Endothelial cell (in vitro differentiated cells): Measurements from ENCODE around the gene FBXO15. TPM values are rescaled to one million over a fixed set of nuclear protein-coding genes. Genes with fewer than 3 reads are reported as not detected.

ENCODE experiments used
- DNase-seq: peaks from one replicate; pipeline ENCODE4 v3.0.0; 2021; ENCODE audit warnings: low spot score
- H3K27ac Mint-ChIP-seq: one replicate; pipeline ENCODE4 v1.8.0; 2021; ENCODE audit warnings: mixed read lengths, inconsistent platforms; ENCODE audit not compliant: unreplicated experiment
- H3K27me3 Mint-ChIP-seq: one replicate; pipeline ENCODE4 v1.8.0; 2021; ENCODE audit warnings: mild to moderate bottlenecking, moderate library complexity, mixed read lengths, inconsistent platforms; ENCODE audit not compliant: unreplicated experiment
- H3K36me3 Mint-ChIP-seq: one replicate; pipeline ENCODE4 v1.8.0; 2021; ENCODE audit warnings: mild to moderate bottlenecking, low read depth, mixed read lengths, inconsistent platforms; ENCODE audit not compliant: unreplicated experiment
- H3K4me1 Mint-ChIP-seq: one replicate; pipeline ENCODE4 v1.8.0; 2021; ENCODE audit warnings: mild to moderate bottlenecking, mixed read lengths, inconsistent platforms; ENCODE audit not compliant: unreplicated experiment
- H3K4me3 Mint-ChIP-seq: one replicate; pipeline ENCODE4 v1.8.0; 2021; ENCODE audit warnings: mild to moderate bottlenecking, mixed read lengths, inconsistent platforms; ENCODE audit not compliant: unreplicated experiment
- H3K9me3 Mint-ChIP-seq: one replicate; pipeline ENCODE4 v1.8.0; 2021; ENCODE audit warnings: mixed read lengths, inconsistent platforms; ENCODE audit not compliant: unreplicated experiment
- total RNA-seq: library from RNA; stranded (reverse); fragmentation: NEBNext Ultra II Directional; extraction: Animal tissue kit (Norgen Biotek cat#: 25700); gene quantifications from one replicate; pipeline ENCODE4 v1.2.1, GENCODE V29; 2021; ENCODE audit not compliant: unreplicated experiment
- TF ChIP-seq, protein P1 (sequence below): fragments of 200-600 bp; sonication (generic); IDR thresholded peaks from one replicate; pipeline ENCODE4 v1.5.0; 2021; ENCODE audit warnings: antibody characterized with exemption; ENCODE audit not compliant: unreplicated experiment

FBXO15 gene
- total RNA-seq, 1 donor from 2014 or later, result 5.4 TPM

- Mint-ChIP-seq H3K27me3 (no peaks in the 10 kb centered on the region), H3K27ac (no peak overlapping the region), H3K4me3 (no peak overlapping the region), H3K36me3 (no peaks in the 10 kb centered on the region), H3K9me3 (no peaks in the 10 kb centered on the region), H3K4me1 (peaks cover 4% of the 10 kb centered on the region)
- DNase-seq, result no peak
- TF ChIP-seq, protein P1, sequence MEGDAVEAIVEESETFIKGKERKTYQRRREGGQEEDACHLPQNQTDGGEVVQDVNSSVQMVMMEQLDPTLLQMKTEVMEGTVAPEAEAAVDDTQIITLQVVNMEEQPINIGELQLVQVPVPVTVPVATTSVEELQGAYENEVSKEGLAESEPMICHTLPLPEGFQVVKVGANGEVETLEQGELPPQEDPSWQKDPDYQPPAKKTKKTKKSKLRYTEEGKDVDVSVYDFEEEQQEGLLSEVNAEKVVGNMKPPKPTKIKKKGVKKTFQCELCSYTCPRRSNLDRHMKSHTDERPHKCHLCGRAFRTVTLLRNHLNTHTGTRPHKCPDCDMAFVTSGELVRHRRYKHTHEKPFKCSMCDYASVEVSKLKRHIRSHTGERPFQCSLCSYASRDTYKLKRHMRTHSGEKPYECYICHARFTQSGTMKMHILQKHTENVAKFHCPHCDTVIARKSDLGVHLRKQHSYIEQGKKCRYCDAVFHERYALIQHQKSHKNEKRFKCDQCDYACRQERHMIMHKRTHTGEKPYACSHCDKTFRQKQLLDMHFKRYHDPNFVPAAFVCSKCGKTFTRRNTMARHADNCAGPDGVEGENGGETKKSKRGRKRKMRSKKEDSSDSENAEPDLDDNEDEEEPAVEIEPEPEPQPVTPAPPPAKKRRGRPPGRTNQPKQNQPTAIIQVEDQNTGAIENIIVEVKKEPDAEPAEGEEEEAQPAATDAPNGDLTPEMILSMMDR, result no peak
These were observed 54.7 kb downstream of the FBXO15 start for GRCh38 chr18:74092922-74093321.

- no peak for DNase-seq
- Mint-ChIP-seq H3K4me1 (peaks cover 2% of the 10 kb centered on the region), H3K9me3 (no peaks in the 10 kb centered on the region), H3K27me3 (no peaks in the 10 kb centered on the region), H3K4me3 (no peak overlapping the region), H3K36me3 (no peaks in the 10 kb centered on the region), H3K27ac (no peak overlapping the region)
- TF ChIP-seq, protein P1, result no peak
These were observed 63.3 kb downstream of the FBXO15 start for GRCh38 chr18:74084184-74084855.

DNA sequence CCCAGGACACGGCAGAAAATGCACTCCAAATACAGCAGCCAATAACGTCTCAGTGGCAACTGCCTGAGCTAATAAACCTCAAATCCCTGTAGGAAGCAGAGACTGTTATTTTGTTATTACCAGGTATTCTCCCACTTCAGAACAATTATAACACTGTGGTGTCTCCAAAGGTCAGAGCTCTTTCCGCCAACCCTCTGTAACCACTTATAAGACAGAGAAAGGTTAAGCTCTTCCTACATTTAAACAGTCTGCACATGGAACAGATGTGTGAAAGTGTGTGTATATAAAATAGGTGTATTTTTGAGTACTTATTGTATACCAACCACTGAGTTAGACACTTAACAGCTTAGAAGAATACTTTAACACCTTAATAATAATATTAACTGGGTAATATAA is 64.1 kb downstream of the FBXO15 start:
- H3K27me3 Mint-ChIP-seq, result peaks cover under 1% of the 10 kb centered on the region
- no peaks in the 10 kb centered on the region for H3K9me3 Mint-ChIP-seq
- H3K27ac Mint-ChIP-seq, result no peak overlapping the region
- H3K4me1 Mint-ChIP-seq, result peaks cover 2% of the 10 kb centered on the region
- TF ChIP-seq, protein P1, result no peak
- H3K4me3 Mint-ChIP-seq, result no peak overlapping the region
- H3K36me3 Mint-ChIP-seq, result no peaks in the 10 kb centered on the region
- no peak for DNase-seq

GRCh38 chr18:74082742-74083556 is 64.7 kb downstream of the FBXO15 start:
- Mint-ChIP-seq H3K27me3 (peaks cover 2% of the 10 kb centered on the region), H3K36me3 (no peaks in the 10 kb centered on the region), H3K4me1 (peaks cover 2% of the 10 kb centered on the region), H3K9me3 (no peaks in the 10 kb centered on the region), H3K4me3 (no peak overlapping the region), H3K27ac (no peak overlapping the region)
- TF ChIP-seq, protein P1, result no peak
- DNase-seq, result no peak
